ENCODE measurements around the gene PRR29.

DNA sequence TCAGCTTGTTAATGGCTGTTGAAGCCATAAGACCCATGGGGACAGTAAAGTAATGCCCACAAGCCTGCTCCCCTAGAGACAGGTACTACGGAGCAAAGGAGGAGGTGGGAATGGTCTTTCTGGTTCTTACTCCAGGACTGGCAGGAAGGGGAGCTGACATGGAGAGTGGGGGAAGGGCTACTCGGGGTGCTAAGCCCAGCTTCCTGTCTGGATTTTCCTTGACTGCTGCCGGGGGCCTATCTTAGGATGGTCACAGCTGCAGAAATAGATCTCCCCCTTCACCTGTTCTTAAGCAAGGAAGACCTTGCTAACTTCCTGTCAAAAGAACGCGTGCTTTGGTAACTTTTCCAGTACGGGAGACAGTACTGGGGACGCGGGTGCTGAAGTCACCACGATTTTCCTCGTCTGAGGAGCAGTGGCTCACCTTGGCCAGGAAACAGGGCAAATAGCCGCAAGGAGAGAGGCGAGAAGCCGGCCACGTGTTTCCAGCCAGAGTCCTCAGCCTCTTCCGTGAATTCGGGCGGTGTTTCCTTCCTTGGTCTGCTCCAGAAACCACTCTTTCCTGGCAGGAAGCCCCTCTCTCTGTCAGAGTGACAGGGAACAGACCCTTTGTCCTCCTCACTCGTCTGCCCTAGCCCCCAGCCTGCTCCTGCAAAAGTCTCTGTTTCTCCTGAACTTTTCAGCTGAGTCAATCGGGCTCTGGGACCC lies 656 bp upstream of the PRR29 start:
- TF ChIP-seq CTCF (IDR thresholded peaks at IDR 0.05) (no peak), POLR2A (IDR thresholded peaks at IDR 0.05) (no peak)

Measured in prostate gland (tissue), 2 donors.